B cell (primary cell): ENCODE results near the gene ZNF846.

Experiments
- EZH2 ChIP-seq: IDR thresholded peaks from 2 replicates; pipeline ENCODE4 v1.6.1; 2012; ENCODE audit warnings: borderline replicate concordance, low read depth, mild to moderate bottlenecking, moderate library complexity, low read length; ENCODE audit not compliant: insufficient read depth, poor library complexity, severe bottlenecking
- TF ChIP-seq, protein P1 (sequence below): fragments of 200-600 bp; IDR thresholded peaks from one replicate; pipeline ENCODE4 v1.8.0; 2022; ENCODE audit warnings: antibody characterized with exemption, mild to moderate bottlenecking

DNA sequence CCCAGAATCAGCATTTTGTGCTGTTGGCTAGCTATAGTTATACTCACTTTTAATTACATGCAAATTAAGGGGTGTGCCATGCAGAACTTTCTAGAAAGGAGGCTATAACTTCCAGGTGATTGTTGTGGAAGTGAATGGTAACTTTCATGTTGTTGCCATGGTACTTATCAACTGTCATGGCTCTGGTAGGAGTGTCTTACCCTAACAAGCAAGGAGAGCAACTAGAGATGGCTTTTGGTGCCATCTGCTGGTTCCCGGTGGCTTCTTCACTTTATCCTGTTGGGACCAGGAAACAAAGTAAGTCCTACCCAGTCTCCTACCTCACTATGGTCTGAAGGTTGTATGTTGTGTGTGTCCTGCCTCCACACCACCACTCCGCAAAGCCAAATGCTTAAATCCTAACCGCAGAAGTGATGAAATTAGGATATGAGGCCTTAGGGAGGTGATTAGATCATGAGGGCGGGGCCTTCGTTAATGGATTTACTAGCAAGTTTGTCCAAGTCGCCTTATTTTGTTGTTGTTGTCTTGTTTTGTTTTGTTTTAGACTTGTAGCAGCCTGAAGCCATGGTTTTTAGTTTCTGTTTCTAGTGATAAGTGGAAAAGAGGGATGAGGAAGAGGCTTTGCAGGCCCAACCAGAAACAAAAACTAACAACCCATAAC lies 27.7 kb upstream of the ZNF846 start:
- TF ChIP-seq, protein P1, sequence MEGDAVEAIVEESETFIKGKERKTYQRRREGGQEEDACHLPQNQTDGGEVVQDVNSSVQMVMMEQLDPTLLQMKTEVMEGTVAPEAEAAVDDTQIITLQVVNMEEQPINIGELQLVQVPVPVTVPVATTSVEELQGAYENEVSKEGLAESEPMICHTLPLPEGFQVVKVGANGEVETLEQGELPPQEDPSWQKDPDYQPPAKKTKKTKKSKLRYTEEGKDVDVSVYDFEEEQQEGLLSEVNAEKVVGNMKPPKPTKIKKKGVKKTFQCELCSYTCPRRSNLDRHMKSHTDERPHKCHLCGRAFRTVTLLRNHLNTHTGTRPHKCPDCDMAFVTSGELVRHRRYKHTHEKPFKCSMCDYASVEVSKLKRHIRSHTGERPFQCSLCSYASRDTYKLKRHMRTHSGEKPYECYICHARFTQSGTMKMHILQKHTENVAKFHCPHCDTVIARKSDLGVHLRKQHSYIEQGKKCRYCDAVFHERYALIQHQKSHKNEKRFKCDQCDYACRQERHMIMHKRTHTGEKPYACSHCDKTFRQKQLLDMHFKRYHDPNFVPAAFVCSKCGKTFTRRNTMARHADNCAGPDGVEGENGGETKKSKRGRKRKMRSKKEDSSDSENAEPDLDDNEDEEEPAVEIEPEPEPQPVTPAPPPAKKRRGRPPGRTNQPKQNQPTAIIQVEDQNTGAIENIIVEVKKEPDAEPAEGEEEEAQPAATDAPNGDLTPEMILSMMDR, result peak; percentile 79
- TF ChIP-seq EZH2, result no peak
